Mesenchymal stem cell (in vitro differentiated cells and primary cell): ENCODE results near the gene RNASEH1.

Experiments used
- DNase-seq: peaks from one replicate; pipeline ENCODE4 v3.0.0-alpha.2; 2013
- H2AFZ ChIP-seq: one replicate; pipeline ENCODE4 v1.6.1; 2013; ENCODE audit warnings: low read depth, mild to moderate bottlenecking, control low read depth, inconsistent platforms, low read length, moderate library complexity
- H2AK5ac ChIP-seq: 2 replicates; pipeline ENCODE4 v1.6.1; 2013; ENCODE audit warnings: low read length, moderate library complexity, mild to moderate bottlenecking, inconsistent platforms; ENCODE audit not compliant: severe bottlenecking
- H2BK120ac ChIP-seq: one replicate; pipeline ENCODE4 v1.6.1; 2013; ENCODE audit warnings: low read depth, mild to moderate bottlenecking, inconsistent platforms, low read length, moderate library complexity
- H2BK12ac ChIP-seq, 2 experiments: one replicate each; pipeline ENCODE4 v1.6.1; 2013; ENCODE audit warnings: inconsistent platforms in 2 of 2, low read length in 2 of 2, mild to moderate bottlenecking in 2 of 2, moderate library complexity in 2 of 2, control low read depth in 1 of 2
- H2BK15ac ChIP-seq: one replicate; pipeline ENCODE4 v1.6.1; 2013; ENCODE audit warnings: mild to moderate bottlenecking, low read depth, inconsistent platforms; ENCODE audit not compliant: poor library complexity, severe bottlenecking
- H2BK5ac ChIP-seq: 2 replicates; pipeline ENCODE4 v1.6.1; 2013; ENCODE audit warnings: low read depth, mild to moderate bottlenecking, low read length, control low read depth, inconsistent platforms; ENCODE audit not compliant: poor library complexity, severe bottlenecking
- H3K14ac ChIP-seq, 2 experiments: one replicate each; pipeline ENCODE4 v1.6.1; 2013; ENCODE audit warnings: inconsistent platforms in 2 of 2, low read length in 2 of 2, control low read depth in 1 of 2, mild to moderate bottlenecking in 1 of 2, moderate library complexity in 1 of 2
- H3K18ac ChIP-seq, 2 experiments: one replicate each; pipeline ENCODE4 v1.6.1; 2013; ENCODE audit warnings: inconsistent platforms in 2 of 2, low read length in 2 of 2, control low read depth in 1 of 2, low read depth in 1 of 2, mild to moderate bottlenecking in 1 of 2
- H3K23ac ChIP-seq, 2 experiments: one replicate each; pipeline ENCODE4 v1.6.1; 2013; ENCODE audit warnings: inconsistent platforms in 2 of 2, low read length in 2 of 2, mild to moderate bottlenecking in 2 of 2, moderate library complexity in 2 of 2, control low read depth in 1 of 2
- H3K27ac ChIP-seq: 2 replicates; pipeline ENCODE4 v1.5.1; 2013; ENCODE audit warnings: mild to moderate bottlenecking, moderate library complexity, low read length, control low read depth, inconsistent platforms; ENCODE audit not compliant: poor library complexity, severe bottlenecking
- H3K27me3 ChIP-seq, 2 experiments: 2 replicates each; pipeline versions ENCODE4 v1.6.1 to v1.7.0; 2013; ENCODE audit warnings: low read length in 2 of 2, mild to moderate bottlenecking in 2 of 2, moderate library complexity in 2 of 2, control low read depth in 1 of 2, inconsistent platforms in 1 of 2; ENCODE audit not compliant: control insufficient read depth in 1 of 2, insufficient read depth in 1 of 2
- H3K36me3 ChIP-seq, 2 experiments: 2 replicates each; pipeline versions ENCODE4 v1.6.1 to v1.7.0; 2013; ENCODE audit warnings: low read length in 2 of 2, control low read depth in 1 of 2, inconsistent platforms in 1 of 2, low read depth in 1 of 2, mild to moderate bottlenecking in 1 of 2; ENCODE audit not compliant: insufficient read depth in 2 of 2, control insufficient read depth in 1 of 2
- H3K4ac ChIP-seq, 2 experiments: one replicate each; pipeline ENCODE4 v1.6.1; 2013; ENCODE audit warnings: inconsistent platforms in 2 of 2, low read length in 2 of 2, mild to moderate bottlenecking in 2 of 2, moderate library complexity in 2 of 2, control low read depth in 1 of 2, low read depth in 1 of 2
- H3K4me1 ChIP-seq: 2 replicates; pipeline ENCODE4 v1.6.1; 2013; ENCODE audit warnings: low read depth, low read length, control low read depth; ENCODE audit not compliant: control insufficient read depth, insufficient read depth
- H3K4me2 ChIP-seq: 2 replicates; pipeline ENCODE4 v1.6.1; 2013; ENCODE audit warnings: low read length, mild to moderate bottlenecking, inconsistent platforms; ENCODE audit not compliant: poor library complexity, severe bottlenecking
- H3K4me3 ChIP-seq, 2 experiments: 2 replicates each; pipeline versions ENCODE4 v1.5.1 to v1.7.0; 2013; ENCODE audit warnings: low read length in 2 of 2, mild to moderate bottlenecking in 2 of 2, control low read depth in 1 of 2, low read depth in 1 of 2; ENCODE audit not compliant: insufficient read depth in 1 of 2
- H3K79me1 ChIP-seq: replicated peaks from 2 replicates; pipeline ENCODE4 v1.6.1; 2013; ENCODE audit warnings: mild to moderate bottlenecking, control low read depth, low read length, inconsistent platforms; ENCODE audit not compliant: poor library complexity, severe bottlenecking
- H3K9ac ChIP-seq: 2 replicates; pipeline ENCODE4 v1.7.0; 2013; ENCODE audit warnings: mild to moderate bottlenecking, low read length, moderate library complexity
- H3K9me3 ChIP-seq: 2 replicates; pipeline ENCODE4 v1.7.0; 2013; ENCODE audit warnings: mild to moderate bottlenecking, low read length; ENCODE audit not compliant: control insufficient read depth
- H4K8ac ChIP-seq: one replicate; pipeline ENCODE4 v1.6.1; 2013; ENCODE audit warnings: inconsistent platforms, mild to moderate bottlenecking, low read length, moderate library complexity
- H4K91ac ChIP-seq: one replicate; pipeline ENCODE4 v1.6.1; 2013; ENCODE audit warnings: mild to moderate bottlenecking, low read length, inconsistent platforms
- WGBS: methylation state at CpG from one replicate; pipeline ENCODE4 v1.1.7; 2013; ENCODE audit warnings: mixed read lengths; 5-methylcytosine and 5-hydroxymethylcytosine counted together

RNASEH1 gene

GRCh38 chr2:3532941-3533340 lies 25.2 kb downstream of the RNASEH1 start:
- Histone ChIP-seq H3K27ac (no peak overlapping the region), H4K91ac (no peak overlapping the region), H3K4me2 (no peak overlapping the region), H2BK15ac (no peak overlapping the region), H3K4me1 (peaks cover 17% of the 10 kb centered on the region), H2AFZ (no peak overlapping the region), H3K36me3 (peaks cover 16 to 31% of the 10 kb centered on the region in 2 experiments), H3K9me3 (no peaks in the 10 kb centered on the region), H4K8ac (no peak overlapping the region), H2BK120ac (no peak overlapping the region), H2BK5ac (no peak overlapping the region), H3K79me1 (peaks cover 8% of the 10 kb centered on the region), H3K14ac (no peak overlapping the region), H3K9ac (no peak overlapping the region), H3K18ac (no peak overlapping the region), H3K23ac (no peak overlapping the region), H2AK5ac (no peak overlapping the region), H2BK12ac (no peak overlapping the region), H3K27me3 (no peaks in the 10 kb centered on the region), H3K4me3 (no peak overlapping the region), H3K4ac (no peak overlapping the region)
- 94% methylated on average over 12 of the region's 12 CpGs for WGBS
- DNase-seq = no peak

- Histone ChIP-seq H3K4me1 (peaks cover 2% of the 10 kb centered on the region), H3K23ac (no peak overlapping the region), H2BK15ac (no peak overlapping the region), H4K8ac (peak overlapping the region; percentile 76), H2BK5ac (no peak overlapping the region), H3K14ac (no peak overlapping the region), H3K18ac (no peak overlapping the region), H3K4me3 (peak overlapping the region in 1 of 2 experiments; percentile 21), H3K27me3 (no peaks in the 10 kb centered on the region), H3K79me1 (peaks cover 4% of the 10 kb centered on the region), H2AK5ac (no peak overlapping the region), H3K36me3 (peaks cover 16 to 32% of the 10 kb centered on the region in 2 experiments), H2BK120ac (no peak overlapping the region), H3K4ac (no peak overlapping the region), H3K4me2 (no peak overlapping the region), H3K27ac (no peak overlapping the region), H3K9me3 (no peaks in the 10 kb centered on the region), H2BK12ac (no peak overlapping the region), H2AFZ (no peak overlapping the region), H3K9ac (no peak overlapping the region), H4K91ac (no peak overlapping the region)
- 96% methylated on average over 14 of the region's 24 CpGs for WGBS
- DNase-seq = no peak
These were observed 28.7 kb downstream of the RNASEH1 start for GRCh38 chr2:3529316-3530025.

GRCh38 chr2:3527886-3528785 lies 30.0 kb downstream of the RNASEH1 start:
- H3K18ac ChIP-seq = peak overlapping the region in 1 of 2 experiments; percentile 43
- H3K4me3 ChIP-seq = no peak overlapping the region
- H2BK15ac ChIP-seq = no peak overlapping the region
- H3K4me2 ChIP-seq = no peak overlapping the region
- no peak overlapping the region for H4K91ac ChIP-seq
- H3K27me3 ChIP-seq = no peaks in the 10 kb centered on the region
- H2BK5ac ChIP-seq = no peak overlapping the region
- no peak overlapping the region for H3K9ac ChIP-seq
- H3K79me1 ChIP-seq = peaks cover under 1% of the 10 kb centered on the region
- H2AK5ac ChIP-seq = no peak overlapping the region
- no peaks in the 10 kb centered on the region for H3K9me3 ChIP-seq
- DNase-seq = no peak
- H2BK120ac ChIP-seq = no peak overlapping the region
- H3K14ac ChIP-seq = peak overlapping the region in 1 of 2 experiments; percentile 58
- no peak overlapping the region for H3K4ac ChIP-seq
- peak overlapping the region in 1 of 2 experiments; percentile 68 for H2BK12ac ChIP-seq
- peaks cover 5% of the 10 kb centered on the region for H3K4me1 ChIP-seq
- 96% methylated on average over 34 of the region's 40 CpGs for WGBS
- H4K8ac ChIP-seq = peak overlapping the region; percentile 39
- H3K23ac ChIP-seq = no peak overlapping the region
- H2AFZ ChIP-seq = no peak overlapping the region
- peaks cover 5 to 22% of the 10 kb centered on the region in 2 experiments for H3K36me3 ChIP-seq
- no peak overlapping the region for H3K27ac ChIP-seq

GRCh38 chr2:3526871-3527270 lies 31.3 kb downstream of the RNASEH1 start:
- no peak overlapping the region for H2AK5ac ChIP-seq
- no peaks in the 10 kb centered on the region for H3K9me3 ChIP-seq
- H2BK5ac ChIP-seq = no peak overlapping the region
- H2BK120ac ChIP-seq = no peak overlapping the region
- no peak overlapping the region for H3K4ac ChIP-seq
- no peaks in the 10 kb centered on the region for H3K27me3 ChIP-seq
- peak overlapping the region in 1 of 2 experiments; percentile 54 for H2BK12ac ChIP-seq
- no peak for DNase-seq
- H3K9ac ChIP-seq = no peak overlapping the region
- no peak overlapping the region for H4K8ac ChIP-seq
- peak overlapping the region in 1 of 2 experiments; percentile 48 for H3K18ac ChIP-seq
- no peak overlapping the region for H4K91ac ChIP-seq
- peaks cover 5% of the 10 kb centered on the region for H3K4me1 ChIP-seq
- no peak overlapping the region for H2BK15ac ChIP-seq
- peaks cover 1 to 16% of the 10 kb centered on the region in 2 experiments for H3K36me3 ChIP-seq
- H3K4me3 ChIP-seq = no peak overlapping the region
- 97% methylated on average over 16 of the region's 22 CpGs for WGBS
- no peak overlapping the region for H3K27ac ChIP-seq
- H3K14ac ChIP-seq = no peak overlapping the region
- no peak overlapping the region for H2AFZ ChIP-seq
- H3K79me1 ChIP-seq = no peaks in the 10 kb centered on the region
- H3K4me2 ChIP-seq = no peak overlapping the region
- no peak overlapping the region for H3K23ac ChIP-seq
